NCI-H1436 treated with DMSO at 0.1 percent for 48 hours (cell line): ENCODE results near the gene DONSON.

Experiments used
- DNase-seq: peaks from one replicate; lab custom pipeline; 2025; lab: John Stamatoyannopoulos, UW

DONSON gene

DNA sequence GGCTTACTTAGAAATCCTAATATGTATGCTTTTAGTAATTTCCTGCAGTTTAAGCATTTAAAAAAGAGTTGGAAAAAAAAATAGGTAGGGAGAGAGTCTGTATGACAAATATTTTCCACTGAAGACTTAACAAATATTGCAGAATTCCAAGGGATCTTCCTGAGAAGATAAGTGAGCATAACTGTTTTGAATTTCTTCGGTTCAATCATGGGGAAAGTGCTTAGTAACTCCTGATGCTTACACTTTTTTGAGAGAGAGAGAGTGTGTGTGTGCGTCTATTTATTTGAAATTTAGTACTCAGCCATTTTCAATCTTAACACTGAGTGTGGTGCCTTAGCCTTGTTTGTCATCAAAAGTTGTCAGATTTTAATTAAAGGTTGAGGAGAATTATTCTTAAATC is 27.1 kb downstream of the DONSON start:
- no peak for DNase-seq

DNA sequence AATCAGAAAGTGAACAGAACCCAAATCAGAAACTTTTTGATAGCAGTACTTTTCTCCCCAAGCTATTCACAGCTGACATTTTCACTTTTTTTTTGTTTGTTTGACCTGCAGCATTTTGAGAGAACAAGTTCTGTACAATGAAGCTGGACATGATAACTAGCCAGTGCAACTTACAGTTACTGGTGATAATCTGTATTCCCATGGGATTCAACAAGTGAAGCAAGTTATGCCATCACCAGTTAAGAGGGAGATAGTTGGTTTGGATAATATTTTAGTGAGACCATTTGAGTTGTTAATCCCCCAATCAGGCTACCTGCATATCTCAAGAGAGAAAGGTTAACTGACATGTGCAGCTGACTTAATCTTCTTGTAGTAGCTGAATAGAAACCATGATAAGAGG is 27.5 kb downstream of the DONSON start:
- no peak for DNase-seq

GRCh38 chr21:33559813-33560212 is 28.7 kb downstream of the DONSON start:
- DNase-seq = no peak

GRCh38 chr21:33558777-33559421 is 29.6 kb downstream of the DONSON start:
- no peak for DNase-seq

DNA sequence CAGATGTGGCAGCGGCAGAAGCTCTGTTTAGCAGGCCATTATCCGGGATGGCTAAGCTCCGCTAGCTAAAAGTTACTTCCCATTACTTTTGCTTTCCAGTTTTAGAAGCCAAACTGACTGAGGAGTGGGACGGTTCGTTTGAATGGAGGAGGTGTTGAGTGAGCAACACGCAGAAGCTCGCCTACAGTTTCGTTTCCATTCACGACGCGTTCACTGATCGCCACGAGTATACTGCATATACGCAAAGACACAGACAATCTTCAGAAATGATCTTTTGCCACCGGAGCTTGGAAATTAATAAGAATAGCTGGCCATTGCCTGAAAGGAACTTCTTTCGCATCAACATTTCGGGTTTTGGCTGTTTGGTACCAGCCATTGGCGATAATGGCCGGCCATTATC is 31.0 kb downstream of the DONSON start:
- DNase-seq = no peak

- DNase-seq = no peak
Measured at GRCh38 chr21:33554982-33555344, 33.5 kb downstream of the DONSON start.

GRCh38 chr21:33554236-33554981 is 34.1 kb downstream of the DONSON start:
- no peak for DNase-seq

GRCh38 chr21:33552999-33553598 is 35.4 kb downstream of the DONSON start:
- no peak for DNase-seq

GRCh38 chr21:33552093-33552998 is 36.1 kb downstream of the DONSON start:
- no peak for DNase-seq

DNA sequence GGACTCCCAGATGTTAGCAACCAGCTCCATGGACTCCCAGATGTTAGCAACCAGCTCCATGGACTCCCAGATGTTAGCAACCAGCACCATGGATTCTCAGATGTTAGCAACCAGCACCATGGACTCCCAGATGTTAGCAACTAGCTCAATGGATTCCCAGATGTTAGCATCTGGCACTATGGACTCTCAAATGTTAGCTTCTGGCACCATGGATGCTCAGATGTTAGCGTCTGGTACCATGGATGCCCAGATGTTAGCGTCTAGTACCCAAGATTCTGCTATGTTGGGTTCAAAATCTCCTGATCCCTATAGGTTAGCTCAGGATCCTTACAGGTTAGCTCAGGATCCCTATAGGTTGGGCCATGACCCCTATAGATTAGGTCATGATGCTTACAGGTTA is 36.8 kb downstream of the DONSON start:
- no peak for DNase-seq

DNA sequence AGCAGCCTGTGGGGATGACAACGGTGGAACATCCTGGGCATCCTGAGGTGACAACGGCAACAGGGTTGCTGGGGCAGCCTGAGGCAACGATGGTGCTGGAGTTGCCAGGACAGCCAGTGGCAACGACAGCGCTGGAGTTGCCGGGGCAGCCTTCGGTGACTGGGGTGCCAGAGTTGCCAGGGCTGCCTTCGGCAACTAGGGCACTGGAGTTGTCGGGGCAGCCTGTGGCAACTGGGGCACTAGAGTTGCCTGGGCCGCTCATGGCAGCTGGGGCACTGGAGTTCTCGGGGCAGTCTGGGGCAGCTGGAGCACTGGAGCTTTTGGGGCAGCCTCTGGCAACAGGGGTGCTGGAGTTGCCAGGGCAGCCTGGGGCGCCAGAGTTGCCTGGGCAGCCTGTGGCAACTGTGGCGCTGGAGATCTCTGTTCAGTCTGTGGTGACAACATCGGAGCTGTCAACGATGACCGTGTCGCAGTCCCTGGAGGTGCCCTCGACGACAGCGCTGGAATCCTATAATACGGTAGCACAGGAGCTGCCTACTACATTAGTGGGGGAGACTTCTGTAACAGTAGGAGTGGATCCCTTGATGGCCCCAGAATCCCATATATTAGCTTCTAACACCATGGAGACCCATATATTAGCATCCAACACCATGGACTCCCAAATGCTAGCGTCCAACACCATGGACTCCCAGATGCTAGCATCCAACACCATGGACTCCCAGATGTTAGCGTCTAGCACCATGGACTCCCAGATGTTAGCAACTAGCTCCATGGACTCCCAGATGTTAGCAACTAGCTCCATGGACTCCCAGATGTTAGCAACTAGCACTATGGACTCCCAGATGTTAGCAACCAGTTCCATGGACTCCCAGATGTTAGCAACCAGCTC is 37.5 kb downstream of the DONSON start:
- no peak for DNase-seq

GRCh38 chr21:33549848-33550771 is 38.4 kb downstream of the DONSON start:
- no peak for DNase-seq

DNA sequence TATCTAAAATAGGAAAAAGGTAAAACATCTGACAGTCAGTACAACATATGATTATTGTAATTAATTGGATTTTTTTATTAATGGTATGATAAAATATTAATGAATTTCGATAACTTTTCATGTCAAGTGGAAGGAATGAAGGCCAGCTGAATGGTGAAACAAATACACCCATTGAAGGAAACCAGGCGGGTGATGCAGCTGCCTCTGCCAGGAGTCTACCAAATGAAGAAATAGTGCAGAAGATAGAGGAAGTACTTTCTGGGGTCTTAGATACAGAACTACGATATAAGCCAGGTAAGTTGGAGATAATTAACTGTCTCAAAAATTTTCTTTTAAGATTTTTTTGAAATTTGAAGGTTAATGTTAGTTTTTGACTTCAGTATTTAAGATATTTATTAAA is 42.4 kb downstream of the DONSON start:
- no peak for DNase-seq

GRCh38 chr21:33544451-33545195 is 43.9 kb downstream of the DONSON start:
- DNase-seq = no peak

GRCh38 chr21:33543505-33544129 is 44.9 kb downstream of the DONSON start:
- no peak for DNase-seq

DNA sequence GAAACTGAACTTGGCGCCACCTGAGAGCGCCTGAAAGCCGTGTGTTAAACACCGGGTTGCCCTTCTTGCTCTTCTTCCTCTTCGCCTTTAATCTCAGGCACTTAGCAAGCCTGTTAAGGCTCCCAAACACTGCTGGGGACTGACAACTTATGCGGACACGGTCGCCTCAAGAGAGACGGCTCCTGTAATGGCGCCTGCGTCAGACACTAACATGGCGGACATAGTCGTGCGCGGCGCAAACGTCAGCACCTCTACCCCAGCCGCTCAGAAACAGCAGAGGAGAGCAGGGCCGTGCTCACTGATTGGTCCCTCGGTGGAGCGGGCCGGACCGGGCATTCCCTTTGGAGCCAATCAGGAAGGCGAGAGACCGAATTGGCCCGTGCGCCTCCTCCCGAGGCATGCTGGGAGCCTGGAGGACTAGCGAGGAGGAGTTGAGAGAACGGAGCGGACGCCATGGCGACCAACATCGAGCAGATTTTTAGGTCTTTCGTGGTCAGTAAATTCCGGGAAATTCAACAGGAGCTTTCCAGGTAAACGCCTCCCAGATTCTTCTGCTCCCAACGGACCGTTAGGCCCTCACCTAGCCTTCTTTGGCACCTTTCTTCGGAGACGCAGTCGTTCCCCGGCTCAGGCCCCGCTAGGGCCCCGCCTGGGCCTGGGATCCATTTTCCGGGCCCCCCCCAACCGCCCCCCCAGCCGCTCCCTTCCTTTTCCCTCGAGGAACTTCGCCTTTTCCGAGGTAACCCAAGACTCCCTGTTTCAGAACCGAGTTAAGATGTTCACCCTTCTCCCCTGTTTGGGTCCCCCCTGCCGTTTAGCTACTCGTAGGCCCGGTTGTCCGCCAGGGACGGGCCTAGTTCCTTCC is 45.6 kb downstream of the DONSON start, which contains the start of gene SON:
Gene SON, plus strand, starts transcription at position 399 of the 865 bp plus-strand sequence. Its CDS starts 55 bp downstream, at position 454.
- peak; percentile 94 for DNase-seq

- DNase-seq = peak; percentile 9
Measured at GRCh38 chr21:33541756-33542639, 46.5 kb downstream of the DONSON start, which contains the start of gene GART. Gene GART, minus strand, starts transcription at chr21:33542117. Its CDS starts 2,802 bp downstream, at chr21:33539315.
